SK-N-SH treated with all-trans-retinoic acid at 6 μM for 48 hours (cell line): Measurements from ENCODE around the gene STARD9.

ENCODE experiments used
- ESRRG ChIP-seq: fragments of 250-450 bp; sonication (Bioruptor Pico); IDR thresholded peaks from 2 replicates; pipeline ENCODE4 v1.6.1; 2021; ENCODE audit warnings: mild to moderate bottlenecking
- SNAI2 ChIP-seq: fragments of 250-450 bp; sonication (Bioruptor Pico); IDR thresholded peaks from 2 replicates; pipeline ENCODE4 v1.5.0; 2020; ENCODE audit warnings: mild to moderate bottlenecking, moderate library complexity
- ZFP30 ChIP-seq: fragments of 450-650 bp; formaldehyde crosslinking; IDR thresholded peaks from 2 replicates; pipeline ENCODE4 v1.5.0; 2022; ENCODE audit warnings: mild to moderate bottlenecking, moderate library complexity
- ZNF565 ChIP-seq: fragments of 450-650 bp; formaldehyde crosslinking; conservative IDR thresholded peaks from 2 replicates; pipeline ENCODE4 v1.5.0; 2020; ENCODE audit warnings: low read depth, mild to moderate bottlenecking, moderate library complexity
- TF ChIP-seq, protein P1 (sequence below): fragments of 250-450 bp; sonication (Bioruptor Pico); IDR thresholded peaks from 2 replicates; pipeline ENCODE4 v1.8.0; 2021; ENCODE audit warnings: low read depth, mild to moderate bottlenecking, moderate library complexity, borderline replicate concordance

DNA sequence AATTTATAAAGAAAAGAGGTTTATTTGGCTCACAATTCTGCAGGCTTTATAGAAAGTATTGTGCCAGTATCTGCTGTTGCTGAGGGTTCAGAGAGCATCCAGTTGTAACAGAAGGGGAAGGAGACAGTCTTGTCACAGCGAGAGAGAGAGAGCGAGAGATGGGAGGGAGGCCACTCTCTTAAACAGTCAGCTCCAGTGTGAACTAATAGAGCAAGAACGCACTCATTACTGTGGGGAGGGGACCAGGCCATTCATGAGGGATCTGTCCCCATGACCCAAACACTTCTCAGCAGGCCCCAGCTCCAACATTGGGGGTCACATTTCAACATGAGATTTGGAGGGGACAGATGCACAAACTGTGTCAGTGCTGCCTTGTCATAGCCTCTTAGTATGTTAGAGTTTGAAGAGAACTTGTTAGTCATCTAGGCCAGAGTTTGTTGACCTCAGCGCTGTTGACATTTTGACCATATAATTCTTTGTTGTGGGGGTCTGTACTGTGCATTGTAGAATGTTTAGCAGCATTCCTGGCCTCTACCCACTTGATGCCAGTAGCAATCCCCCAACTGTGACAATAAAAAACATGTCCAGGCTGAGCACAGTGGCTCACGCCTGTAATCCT, 15.3 kb downstream of the STARD9 start:
- TF ChIP-seq ZFP30 (CRISPR knock-in tag) = no peak
- no peak for TF ChIP-seq ESRRG (CRISPR knock-in tag)
- no peak for TF ChIP-seq ZNF565 (CRISPR knock-in tag)
- TF ChIP-seq, protein P1, sequence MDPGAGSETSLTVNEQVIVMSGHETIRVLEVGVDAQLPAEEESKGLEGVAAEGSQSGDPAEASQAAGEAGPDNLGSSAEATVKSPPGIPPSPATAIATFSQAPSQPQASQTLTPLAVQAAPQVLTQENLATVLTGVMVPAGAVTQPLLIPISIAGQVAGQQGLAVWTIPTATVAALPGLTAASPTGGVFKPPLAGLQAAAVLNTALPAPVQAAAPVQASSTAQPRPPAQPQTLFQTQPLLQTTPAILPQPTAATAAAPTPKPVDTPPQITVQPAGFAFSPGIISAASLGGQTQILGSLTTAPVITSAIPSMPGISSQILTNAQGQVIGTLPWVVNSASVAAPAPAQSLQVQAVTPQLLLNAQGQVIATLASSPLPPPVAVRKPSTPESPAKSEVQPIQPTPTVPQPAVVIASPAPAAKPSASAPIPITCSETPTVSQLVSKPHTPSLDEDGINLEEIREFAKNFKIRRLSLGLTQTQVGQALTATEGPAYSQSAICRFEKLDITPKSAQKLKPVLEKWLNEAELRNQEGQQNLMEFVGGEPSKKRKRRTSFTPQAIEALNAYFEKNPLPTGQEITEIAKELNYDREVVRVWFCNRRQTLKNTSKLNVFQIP (CRISPR knock-in tag) = no peak
- no peak for TF ChIP-seq SNAI2 (CRISPR knock-in tag)
